Measurements from ENCODE around the gene HSD17B11.

HSD17B11 gene

DNA sequence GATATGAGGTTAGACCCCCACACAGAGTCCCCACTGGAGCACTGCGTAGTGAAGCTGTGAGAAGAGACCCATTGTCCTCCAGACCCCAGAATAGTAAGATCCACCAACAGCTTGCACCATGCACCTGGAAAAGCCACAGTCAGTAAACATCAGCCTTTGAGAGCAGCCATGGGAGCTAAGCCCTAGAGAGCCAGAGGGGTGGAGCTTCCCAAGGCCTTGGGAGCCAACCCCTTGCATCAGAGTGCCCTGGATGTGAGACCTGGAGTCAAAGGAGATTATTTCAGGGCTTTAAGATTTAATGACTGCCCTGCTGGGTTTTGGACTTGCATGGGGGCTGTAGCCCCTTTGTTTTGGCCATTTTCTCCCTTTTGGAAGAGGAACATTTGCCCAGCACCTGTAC lies 104.0 kb downstream of the HSD17B11 start:
- H3F3A ChIP-seq (ENCODE audit: insufficient read depth, low read length) = no peaks in the 10 kb centered on the region
- no peaks in the 10 kb centered on the region for H4K20me1 ChIP-seq (ENCODE audit: insufficient read depth, low read length)
- no peak overlapping the region for H3K9ac ChIP-seq (ENCODE audit: low read length)
- no peaks in the 10 kb centered on the region for H3K9me2 ChIP-seq (ENCODE audit: low read depth, low read length)
- no peaks in the 10 kb centered on the region for H3K4me1 ChIP-seq (ENCODE audit: insufficient read depth, low read length, severe bottlenecking)
- no peaks in the 10 kb centered on the region for H3K27me3 ChIP-seq (ENCODE audit: insufficient read depth, low read length)
- no peak for TF ChIP-seq EZH2 (IDR thresholded peaks at IDR 0.05; ENCODE audit: borderline replicate concordance, low read length)
- TF ChIP-seq, protein P1, sequence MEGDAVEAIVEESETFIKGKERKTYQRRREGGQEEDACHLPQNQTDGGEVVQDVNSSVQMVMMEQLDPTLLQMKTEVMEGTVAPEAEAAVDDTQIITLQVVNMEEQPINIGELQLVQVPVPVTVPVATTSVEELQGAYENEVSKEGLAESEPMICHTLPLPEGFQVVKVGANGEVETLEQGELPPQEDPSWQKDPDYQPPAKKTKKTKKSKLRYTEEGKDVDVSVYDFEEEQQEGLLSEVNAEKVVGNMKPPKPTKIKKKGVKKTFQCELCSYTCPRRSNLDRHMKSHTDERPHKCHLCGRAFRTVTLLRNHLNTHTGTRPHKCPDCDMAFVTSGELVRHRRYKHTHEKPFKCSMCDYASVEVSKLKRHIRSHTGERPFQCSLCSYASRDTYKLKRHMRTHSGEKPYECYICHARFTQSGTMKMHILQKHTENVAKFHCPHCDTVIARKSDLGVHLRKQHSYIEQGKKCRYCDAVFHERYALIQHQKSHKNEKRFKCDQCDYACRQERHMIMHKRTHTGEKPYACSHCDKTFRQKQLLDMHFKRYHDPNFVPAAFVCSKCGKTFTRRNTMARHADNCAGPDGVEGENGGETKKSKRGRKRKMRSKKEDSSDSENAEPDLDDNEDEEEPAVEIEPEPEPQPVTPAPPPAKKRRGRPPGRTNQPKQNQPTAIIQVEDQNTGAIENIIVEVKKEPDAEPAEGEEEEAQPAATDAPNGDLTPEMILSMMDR (IDR thresholded peaks at IDR 0.05; ENCODE audit: low read length) = no peak
- no peaks in the 10 kb centered on the region for H3K36me3 ChIP-seq (ENCODE audit: insufficient read depth, low read length)
- H3K27ac ChIP-seq (ENCODE audit: low read depth, low read length, poor library complexity, severe bottlenecking) = no peak overlapping the region
- H3K9me3 ChIP-seq (ENCODE audit: low read length) = no peaks in the 10 kb centered on the region
- no peak overlapping the region for H2AFZ ChIP-seq (ENCODE audit: low read length)
- no peak overlapping the region for H3K4me2 ChIP-seq (ENCODE audit: low read length)
- H3K4me3 ChIP-seq (ENCODE audit: low read depth, low read length, poor library complexity, severe bottlenecking) = no peak overlapping the region
- no peaks in the 10 kb centered on the region for H3K79me2 ChIP-seq (ENCODE audit: insufficient read depth, low read length)
